Measurements from ENCODE around the gene CLRN1.

The CLRN1 gene

DNA sequence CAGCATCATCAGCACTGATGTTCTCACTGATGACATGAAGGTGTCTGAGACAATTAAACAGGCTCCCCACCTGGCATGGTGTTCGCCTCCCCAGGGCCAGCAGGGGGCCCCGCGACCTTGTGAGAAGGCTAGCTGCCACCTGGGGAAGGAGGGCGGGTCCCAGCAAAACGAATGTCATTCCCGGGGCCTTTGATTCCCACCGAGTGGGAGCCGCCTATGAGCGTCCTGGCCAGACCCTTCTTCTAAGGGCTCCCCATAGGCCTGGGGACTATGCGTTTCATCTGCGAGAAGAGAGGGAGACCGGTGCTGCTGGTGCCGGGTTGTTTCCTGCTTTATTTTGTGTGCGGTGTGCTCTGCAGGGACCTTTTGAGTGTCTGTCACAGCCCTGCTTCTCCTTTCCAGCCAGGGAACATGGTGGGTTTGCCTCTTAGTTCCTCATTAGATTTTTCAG lies 46.8 kb downstream of the CLRN1 start:
- peak in 1 of 2 donors; percentile 23 for DNase-seq (ENCODE audit: low read depth in 1 of 2, low spot score in 1 of 2)

DNA sequence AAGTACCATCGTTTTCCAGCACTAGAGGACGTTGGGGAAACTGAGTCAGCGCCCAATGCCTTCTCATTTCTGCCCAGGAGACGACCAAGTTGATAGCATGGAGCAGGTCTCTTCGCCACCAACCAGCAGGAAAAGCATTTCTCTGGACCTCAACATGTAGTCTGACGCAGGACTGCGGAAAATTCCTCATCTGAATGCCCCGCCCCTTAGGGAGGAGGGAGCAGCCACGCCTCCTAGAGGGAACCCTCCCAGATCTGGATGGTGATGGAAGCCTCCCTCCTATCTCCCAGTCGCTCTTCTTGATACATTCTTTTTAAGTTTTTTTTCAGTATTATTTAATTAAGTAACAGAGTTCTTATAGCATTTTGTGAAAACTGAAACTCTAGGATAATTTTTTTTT lies 49.9 kb downstream of the CLRN1 start:
- DNase-seq (ENCODE audit: low read depth in 1 of 2, low spot score in 1 of 2), result no peak

DNA sequence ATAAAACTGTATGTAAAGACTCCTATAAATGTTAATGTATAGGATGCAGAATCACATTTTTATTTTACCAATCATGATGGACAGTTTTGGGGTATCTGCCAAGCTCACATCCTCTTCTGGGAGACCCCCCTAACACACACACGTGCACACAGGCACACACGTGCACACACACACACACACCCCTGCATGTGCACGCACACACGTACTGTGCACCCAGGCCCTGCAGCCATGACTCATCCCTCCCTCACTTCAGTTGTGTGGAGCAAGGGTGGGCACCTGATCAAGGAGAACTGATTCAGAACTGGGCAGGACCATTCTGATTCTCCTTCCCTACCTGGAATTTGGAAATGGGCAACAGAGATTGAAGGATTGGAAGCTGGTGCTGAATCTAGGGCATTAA lies 51.3 kb downstream of the CLRN1 start:
- DNase-seq (ENCODE audit: low read depth in 1 of 2, low spot score in 1 of 2), result no peak

DNA sequence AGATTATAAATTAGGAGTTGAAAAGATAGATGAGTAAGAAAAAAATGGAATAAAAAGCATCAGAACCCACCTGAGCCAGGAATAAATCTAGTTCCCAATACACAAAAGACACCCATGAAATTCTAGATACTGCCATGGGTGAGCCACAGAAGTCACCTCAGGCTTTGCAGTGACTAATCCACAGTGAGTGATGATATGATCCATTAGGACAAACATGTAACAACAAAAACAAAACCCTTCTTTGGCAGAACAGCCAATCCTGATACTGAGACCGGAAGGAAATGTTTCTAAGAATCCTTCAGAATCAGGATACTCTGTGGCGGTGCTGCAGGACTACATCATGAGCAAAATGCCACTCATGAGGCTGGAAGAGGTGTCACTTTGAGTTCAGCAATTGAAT lies 52.3 kb downstream of the CLRN1 start:
- DNase-seq (ENCODE audit: low read depth in 1 of 2, low spot score in 1 of 2), result no peak

DNA sequence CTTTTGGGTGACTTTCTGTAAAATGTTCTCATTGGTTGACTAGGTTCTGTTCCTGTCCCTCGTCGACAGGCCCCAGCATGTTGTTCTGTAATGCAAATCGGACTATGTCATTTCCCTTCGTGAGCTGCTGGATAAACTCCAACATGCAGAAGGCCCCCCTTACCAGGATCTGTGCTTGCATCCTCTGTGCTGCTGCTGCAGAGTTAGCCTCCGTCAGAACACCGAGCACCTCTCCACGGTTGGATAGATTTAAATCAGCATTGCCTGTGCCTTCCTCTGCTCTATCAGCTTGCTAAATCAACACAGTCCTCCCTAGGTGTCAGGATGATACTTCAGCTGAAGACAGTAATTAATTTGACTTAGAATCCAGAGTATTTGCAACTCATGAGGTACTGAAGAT lies 54.6 kb downstream of the CLRN1 start:
- no peak for DNase-seq (ENCODE audit: low read depth in 1 of 2, low spot score in 1 of 2)

DNA sequence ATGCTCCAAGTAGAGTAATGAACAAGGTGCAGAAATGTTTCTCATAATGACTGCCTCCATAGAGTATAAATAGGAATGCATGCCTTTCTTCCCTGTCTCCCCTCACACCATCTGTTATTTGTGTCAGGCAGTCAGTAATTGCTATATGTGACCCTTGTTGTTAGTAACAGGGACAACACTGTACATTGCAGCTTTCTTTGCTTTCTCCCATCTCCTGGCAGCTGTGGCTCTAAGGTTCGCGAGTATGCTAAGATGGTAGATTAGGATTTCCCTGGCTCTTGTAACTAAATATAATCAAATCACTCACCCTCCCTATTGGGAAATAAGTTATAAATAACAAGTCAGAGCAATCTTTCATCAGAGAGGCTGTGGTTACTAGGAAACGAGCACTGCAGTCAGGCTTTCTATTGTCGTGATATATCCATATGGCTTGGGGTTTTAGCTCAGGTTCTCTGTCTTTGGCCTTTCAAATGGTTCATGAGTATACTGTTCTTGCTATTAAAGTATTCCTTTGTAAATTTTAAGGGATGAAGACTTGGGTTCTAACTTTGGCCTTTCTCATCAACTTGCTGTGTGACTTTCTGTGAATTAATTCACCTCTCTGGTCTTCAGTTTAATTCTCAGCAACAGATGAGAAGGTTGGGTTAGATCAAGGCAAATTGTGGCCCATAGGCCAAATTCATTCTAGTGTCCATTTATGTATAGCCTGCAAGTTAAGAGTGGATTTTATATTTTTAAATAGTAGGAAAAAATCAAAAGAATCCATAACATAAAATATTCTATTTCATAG lies 59.2 kb downstream of the CLRN1 start:
- DNase-seq (ENCODE audit: low read depth in 1 of 2, low spot score in 1 of 2), result no peak

DNA sequence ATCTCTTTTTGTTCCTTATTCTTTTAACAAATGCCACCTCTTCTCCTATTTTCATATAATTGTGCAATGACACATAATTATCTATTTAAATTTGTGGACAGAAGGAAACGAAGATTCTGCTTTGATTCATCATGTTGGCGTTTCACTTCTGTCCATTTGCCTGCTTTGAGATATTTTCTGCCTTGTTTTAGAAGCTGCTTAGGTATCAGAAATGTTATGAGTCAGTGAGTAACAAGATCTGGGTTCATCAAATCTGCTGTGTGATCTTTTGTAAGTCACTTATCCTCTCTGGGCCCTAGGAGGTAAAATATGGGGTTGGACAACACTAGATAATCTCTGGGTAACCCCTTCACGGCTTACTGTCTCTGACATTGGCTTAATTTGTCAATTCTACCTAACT lies 60.0 kb downstream of the CLRN1 start:
- DNase-seq (ENCODE audit: low read depth in 1 of 2, low spot score in 1 of 2), result no peak

DNA sequence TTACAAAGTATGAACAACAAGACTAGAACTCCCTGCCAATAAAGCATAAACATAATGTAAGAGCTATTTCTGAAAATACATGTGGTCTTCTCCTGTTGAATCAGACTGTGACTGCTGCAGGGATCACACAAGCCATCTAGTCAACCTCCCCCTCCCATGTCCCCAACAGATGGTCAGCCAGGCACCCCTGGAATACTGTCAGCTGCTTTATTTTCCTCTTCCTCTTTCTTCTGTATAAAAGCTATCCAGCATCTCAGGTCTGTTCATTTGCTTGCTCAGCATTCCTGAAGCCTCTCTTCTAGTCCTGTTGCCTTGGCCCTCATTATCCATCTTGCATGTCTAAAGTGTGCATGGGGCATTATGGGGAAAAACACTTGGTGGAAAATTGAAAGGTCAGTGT lies 60.8 kb downstream of the CLRN1 start:
- DNase-seq (ENCODE audit: low read depth in 1 of 2, low spot score in 1 of 2), result no peak

DNA sequence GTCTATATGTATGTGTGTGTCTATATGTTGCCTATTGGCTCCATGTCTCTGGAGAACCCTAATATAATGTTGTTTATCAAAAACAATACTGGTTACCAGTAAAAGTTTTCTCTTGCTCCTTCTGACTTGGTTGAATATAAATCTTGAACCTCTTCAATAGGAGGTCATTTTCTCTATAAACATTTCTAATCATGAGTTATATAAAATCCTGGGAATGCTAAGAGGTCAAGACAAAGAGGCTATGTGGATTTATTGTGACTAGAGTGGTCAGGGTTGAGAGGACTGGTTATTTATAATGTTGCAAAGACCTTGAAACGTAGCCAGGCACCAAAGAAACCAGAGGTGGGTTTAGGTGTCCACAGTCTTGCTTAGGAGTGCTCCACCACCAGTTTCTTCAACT lies 66.1 kb downstream of the CLRN1 start:
- no peak for DNase-seq (ENCODE audit: low read depth in 1 of 2, low spot score in 1 of 2)

DNA sequence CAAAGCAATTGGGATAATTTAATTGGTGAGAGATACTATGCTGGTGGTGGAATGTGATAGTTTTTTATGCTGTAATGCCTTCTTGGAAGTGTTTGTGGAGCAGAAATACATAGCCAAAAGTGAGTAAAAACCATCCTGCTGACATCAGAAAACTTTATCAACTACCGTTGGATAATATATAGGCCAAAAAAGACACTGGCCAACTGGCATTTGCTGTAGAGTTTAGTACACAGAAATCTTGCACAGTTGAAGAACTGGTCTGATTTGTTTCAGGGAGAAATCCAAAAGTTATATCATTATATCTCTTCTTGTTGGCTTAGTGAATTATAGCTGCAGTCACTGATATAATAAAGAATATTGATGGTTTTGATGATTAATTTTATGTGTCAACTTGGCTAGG lies 66.8 kb downstream of the CLRN1 start:
- no peak for DNase-seq (ENCODE audit: low read depth in 1 of 2, low spot score in 1 of 2)

DNA sequence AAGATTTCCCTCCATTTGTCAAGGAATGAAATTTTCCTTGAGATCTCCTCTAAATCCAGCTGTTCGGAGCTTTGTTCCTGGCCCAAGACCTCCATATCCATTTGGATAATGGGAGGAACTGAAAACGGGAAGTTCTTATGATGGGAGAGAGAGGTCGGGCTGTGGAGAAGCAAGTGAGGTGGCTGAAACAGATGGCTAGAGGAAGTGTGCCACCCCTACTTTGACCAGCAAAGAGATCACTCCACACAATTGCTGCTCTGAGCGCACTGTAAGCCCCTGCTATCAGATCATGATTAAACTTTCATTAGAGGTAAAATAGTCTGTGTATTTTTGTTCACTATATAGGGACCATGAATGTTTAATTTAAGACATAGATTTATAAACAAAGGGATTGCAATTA lies 67.2 kb downstream of the CLRN1 start, which contains the start of gene MINDY4B:
MINDY4B (minus strand) TSS at position 101 of the 400 bp plus-strand sequence; CDS start at position 101, 0 bp downstream.
- DNase-seq (ENCODE audit: low read depth in 1 of 2, low spot score in 1 of 2), result no peak

DNA sequence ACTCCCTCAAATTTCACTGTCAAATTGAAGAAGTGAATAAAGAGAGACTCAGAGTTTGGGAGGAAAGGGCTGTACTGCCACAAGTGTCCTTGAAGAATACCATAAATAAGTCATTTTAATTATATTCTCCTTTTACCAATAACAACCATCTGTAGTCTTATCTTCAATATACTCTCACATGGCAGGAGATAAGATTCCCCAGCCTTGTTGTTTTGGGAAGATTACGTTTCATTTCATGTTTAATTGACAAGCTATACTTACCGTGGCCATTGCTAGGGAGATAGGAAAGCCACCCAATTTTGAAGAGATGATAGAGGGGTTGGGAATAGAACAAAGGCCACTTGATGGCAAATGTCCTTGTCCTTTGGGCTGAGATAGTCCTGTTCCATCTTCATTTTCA lies 69.5 kb downstream of the CLRN1 start:
- no peak for DNase-seq (ENCODE audit: low read depth in 1 of 2, low spot score in 1 of 2)

DNA sequence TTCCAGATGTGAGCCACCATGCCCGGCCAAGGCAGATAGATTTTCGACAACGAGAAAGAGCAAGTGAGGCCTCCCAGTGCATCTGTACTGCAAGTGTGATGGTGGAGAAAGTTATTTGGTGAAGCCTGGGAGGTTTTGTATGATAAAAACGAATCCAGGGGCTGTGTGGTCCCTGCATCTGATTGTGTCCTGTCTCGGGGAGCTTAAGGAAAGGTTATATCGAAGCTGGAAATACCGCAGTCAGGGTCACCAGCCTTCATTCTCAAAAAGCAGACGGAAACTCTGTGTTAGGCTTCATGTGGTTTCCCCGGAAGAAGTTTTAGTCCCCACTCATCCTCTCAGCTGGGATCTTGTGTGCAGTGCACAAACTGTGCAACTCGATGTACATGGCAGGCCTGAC lies 70.7 kb downstream of the CLRN1 start:
- no peak for DNase-seq (ENCODE audit: low read depth in 1 of 2, low spot score in 1 of 2)

DNA sequence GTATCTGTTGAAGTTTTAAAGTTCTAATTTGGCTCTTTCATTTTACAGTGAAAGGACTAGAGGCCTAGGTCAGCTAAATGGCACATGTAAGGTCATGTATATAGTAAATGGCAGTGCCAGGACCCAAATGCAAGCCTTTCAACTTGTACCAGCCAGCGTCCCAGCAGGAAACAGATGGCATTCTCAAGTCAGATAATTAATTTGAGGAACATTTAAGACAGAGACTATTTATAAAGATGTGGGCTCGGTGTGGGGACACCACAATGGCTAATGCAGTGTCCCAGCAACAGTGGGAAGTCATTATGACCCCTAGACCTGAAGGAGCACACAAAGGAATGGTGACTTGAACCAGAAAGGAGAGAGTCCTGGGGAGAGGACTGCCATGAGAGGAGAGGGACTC lies 73.4 kb downstream of the CLRN1 start:
- DNase-seq (ENCODE audit: low read depth in 1 of 2, low spot score in 1 of 2), result no peak

DNA sequence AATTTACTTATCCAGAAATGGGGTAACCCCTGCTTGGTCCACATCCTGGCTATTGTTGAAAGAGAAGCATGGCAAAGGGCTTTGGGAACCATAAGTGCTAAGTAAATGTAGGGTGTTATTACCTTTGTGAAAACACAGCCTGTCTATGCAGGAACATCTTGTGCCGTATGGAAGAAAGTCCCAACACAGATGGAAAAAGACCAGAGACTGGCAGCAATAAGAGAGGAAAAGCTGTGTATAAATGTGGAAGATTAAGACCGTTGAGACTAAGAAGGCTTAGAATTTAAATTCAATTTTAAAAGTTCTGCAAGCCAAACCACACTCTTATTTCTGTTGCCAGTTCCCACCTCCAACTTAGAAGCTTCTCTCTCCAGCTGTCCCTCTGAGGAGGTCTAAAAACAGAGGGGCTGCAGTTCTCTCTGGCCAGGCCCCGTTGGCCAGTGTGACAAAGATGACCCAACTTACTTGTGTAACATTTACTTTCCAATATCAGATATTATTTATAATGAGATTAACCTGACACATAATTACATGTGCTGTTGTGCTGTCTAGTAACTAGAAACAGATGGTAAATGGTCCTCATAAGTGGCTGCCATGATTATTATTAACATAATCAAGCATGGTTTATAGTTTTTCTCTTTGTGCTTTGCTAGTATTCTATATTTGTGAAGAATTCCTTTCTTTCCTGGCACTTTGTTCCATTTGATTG lies 74.3 kb downstream of the CLRN1 start:
- no peak for DNase-seq (ENCODE audit: low read depth in 1 of 2, low spot score in 1 of 2)

DNA sequence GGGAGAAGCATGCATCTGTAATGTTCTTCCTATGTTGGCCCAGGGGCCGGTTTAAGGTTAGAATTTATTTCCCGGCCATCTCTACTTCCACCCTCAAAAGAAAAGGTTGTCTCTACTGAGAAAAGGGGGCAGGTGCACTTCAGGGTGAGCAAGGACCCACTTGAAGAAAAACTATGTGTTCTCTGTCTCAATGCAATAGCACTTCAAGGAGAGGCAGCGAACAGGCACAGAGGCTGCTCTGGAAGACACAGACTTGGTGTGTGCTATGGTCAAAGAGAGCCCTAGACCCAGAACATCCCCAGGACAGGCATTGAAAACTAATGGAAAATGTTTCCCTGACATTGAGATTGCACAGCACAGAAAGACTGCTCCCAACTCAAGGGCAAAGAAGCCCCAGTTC lies 74.9 kb downstream of the CLRN1 start:
- no peak for DNase-seq (ENCODE audit: low read depth in 1 of 2, low spot score in 1 of 2)

DNA sequence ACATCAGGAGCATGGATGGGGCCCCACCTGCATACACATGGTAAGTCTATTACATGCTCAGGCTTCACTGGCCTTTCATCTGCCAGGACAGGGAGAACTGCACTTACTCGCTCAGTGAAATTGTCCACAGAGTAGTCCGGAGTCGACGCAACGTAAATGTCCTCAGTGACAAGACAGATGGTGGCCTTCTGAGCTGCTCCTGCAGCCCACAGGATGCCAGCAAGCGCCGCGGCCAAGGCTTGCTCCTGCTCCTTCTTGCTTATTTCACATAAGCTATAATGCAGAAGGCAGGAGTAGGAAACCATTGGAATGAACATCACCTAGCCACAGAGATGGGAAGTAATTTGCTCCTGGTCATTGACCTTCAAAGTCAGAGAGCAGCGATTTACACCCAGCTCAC lies 81.7 kb downstream of the CLRN1 start:
- DNase-seq (ENCODE audit: low read depth in 1 of 2, low spot score in 1 of 2), result no peak

DNA sequence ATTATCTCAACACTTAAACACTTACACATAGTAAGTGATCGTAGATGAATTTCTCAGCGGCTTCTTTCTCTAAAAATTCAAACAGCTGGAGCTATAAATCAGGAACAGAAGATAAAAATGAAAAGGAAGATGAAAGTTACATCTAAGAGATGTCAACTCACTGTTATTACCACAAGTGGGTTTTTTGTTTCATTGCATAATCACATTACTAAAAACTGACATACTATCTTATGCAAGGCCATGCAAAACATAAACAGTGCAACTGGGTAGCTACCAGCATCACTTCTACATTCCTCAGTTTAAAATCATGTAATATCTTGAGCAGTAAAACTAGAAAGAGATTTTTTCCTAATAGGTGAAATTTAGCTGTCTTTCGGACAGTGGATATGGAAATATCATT lies 82.2 kb downstream of the CLRN1 start:
- no peak for DNase-seq (ENCODE audit: low read depth in 1 of 2, low spot score in 1 of 2)

DNA sequence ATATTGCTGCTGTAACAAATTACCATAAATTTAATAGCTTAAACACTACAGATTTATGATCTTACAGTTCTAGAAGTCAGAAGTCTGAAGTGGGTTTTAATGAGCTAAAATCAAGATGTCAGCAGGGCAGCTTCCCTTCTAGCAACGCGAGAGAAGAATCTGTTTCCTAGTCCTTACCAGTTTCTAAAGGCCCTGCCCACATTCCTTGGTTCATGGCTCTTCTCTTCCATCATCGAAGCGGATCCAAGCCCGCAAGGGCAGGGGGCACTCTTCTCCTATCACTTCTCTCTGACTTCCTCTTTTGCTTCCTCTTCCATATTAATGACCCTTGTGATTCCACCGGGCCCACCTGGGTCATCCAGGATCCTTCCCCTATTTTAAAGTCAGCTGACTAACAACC lies 83.4 kb downstream of the CLRN1 start:
- no peak for DNase-seq (ENCODE audit: low read depth in 1 of 2, low spot score in 1 of 2)

DNA sequence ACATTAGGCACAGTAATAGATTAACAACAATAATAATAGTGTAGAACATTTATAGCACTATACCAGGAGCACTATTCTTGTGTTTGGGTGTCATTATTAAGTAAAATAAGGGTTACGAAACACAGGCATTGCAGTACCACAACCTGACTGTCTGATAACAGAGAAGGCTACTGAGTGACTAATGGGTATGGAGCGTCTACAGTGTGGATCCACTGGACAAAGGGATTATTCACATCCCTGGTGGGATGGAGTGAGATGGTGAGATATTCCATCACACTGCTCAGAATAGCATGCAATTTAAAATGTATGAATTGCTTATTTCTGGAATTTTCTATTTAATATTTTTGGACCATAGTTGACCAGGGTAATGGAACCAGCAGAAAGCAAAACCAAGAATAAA lies 85.5 kb downstream of the CLRN1 start:
- no peak for DNase-seq (ENCODE audit: low read depth in 1 of 2, low spot score in 1 of 2)

DNA sequence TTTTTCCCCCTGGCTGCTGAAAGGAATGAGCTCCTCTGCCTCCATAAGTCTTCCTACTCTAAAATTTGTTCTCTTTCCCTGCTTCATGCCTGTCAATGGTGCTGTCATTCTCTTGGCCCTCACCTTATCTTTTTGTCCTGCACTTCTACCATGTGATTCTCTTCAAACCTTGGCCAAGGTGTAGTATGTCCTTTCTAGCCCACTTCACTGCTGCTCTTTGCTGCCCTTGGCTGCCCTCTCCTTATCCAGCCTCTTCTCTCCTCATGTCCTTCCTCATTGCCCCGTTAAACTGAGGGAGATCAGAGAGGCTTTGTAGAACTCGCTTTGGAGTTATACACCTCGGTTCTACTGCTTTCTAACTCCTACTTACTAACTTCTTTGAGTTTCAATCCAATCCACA lies 87.0 kb downstream of the CLRN1 start:
- no peak for DNase-seq (ENCODE audit: low read depth in 1 of 2, low spot score in 1 of 2)

DNA sequence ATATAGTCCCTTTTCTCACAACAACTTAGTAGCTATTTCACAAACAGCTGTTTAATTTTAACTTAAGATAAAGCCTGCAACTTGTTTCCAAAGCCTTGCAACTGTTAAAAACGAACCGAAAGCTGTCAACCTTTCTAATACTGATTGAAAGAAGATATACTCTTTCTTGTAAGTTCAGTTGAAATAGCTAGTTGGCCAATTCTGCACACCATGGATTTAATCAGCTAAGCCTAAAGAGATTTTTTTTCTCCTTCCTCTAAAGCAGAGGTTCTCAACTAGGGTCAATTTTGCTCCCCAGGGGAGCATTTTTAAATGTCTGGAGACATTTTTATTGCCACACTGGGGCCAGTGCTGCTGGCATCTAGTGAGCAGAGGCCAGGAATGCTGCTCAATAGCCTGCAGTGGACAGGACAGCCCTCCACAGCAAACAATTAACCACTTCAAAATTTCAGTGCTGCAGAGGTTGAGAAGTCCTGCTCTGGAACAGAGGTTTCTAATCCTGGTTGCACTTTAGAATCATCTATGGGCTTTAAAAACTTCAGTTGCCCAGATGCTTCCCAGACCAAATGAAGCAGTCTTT lies 93.4 kb downstream of the CLRN1 start:
- no peak for DNase-seq (ENCODE audit: low read depth in 1 of 2, low spot score in 1 of 2)

Data from activated T-helper 1 cell treated with anti-CD3 and anti-CD28 coated beads, Interleukin-2, amount 50 U/mL, for 16 hours (primary cell).